SK-N-DZ (cell line): Measurements from ENCODE around the gene KLHL3.
A peak's percentile ranks its signal among the peaks of the same experiment; 100 is the strongest.

ENCODE experiments used
- DNase-seq: peaks from one replicate; pipeline ENCODE4 v3.0.0-alpha.2; 2015; ENCODE audit warnings: low spot score

KLHL3 gene

DNA sequence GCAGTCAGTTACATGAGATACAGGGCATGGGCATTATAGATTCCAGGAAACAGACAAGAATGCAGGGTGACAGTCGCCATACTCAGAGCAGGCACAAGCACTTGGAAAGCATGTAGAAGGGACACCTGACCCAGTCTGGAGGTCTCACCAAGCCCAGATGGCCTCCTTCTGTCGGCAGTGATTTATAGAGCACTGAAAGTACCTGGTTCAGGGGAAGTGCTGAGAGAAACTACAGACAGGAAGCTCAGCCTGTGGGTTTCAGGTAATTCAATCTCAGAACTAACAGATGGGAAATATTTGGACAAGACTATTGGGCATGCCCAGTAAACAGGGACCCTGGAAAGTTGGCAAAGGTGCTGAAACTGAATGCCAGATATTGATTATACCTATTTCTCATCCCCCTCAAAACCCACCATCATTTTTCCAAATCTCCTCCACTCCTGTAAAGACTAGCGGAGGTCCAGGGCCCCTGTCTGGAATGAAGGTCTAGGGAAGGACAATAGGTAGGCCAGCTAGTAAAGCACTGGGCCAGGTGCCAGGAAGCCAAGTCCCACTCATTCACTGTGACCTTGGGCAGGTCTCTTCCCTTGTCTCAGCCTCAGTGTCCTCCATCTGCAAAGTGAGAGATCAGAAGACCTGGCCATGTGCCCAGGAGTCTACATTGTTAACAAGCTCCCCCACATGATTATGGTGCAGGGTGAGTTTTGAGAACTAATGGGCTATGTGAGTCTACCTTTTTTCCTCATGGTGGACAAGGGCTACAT is 26.9 kb downstream of the KLHL3 start:
- no peak for DNase-seq

GRCh38 chr5:137708062-137708461 is 27.8 kb downstream of the KLHL3 start:
- no peak for DNase-seq

DNA sequence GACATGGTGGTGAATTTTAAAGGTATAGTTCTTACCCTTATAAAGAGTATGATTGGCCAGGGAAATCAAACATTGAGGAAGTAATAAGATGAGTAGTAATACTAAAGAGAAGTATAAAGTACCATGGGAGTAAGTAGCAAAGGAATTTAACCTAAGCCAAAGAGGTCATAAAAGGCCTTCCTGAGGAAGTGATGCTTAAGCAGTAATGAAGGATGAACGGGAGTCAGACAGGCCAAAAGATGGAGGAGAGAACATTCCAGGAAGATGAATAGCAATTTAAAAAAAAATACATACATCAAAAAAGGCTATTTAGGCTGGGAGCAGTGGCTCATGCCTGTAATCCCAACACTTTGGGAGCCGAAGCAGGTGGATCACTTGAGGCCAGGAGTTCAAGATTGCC is 29.0 kb downstream of the KLHL3 start:
- DNase-seq: no peak

- no peak for DNase-seq
These were observed 30.8 kb downstream of the KLHL3 start for GRCh38 chr5:137705106-137705505.

- no peak for DNase-seq
These were observed 32.3 kb downstream of the KLHL3 start for GRCh38 chr5:137703565-137703964.

DNA sequence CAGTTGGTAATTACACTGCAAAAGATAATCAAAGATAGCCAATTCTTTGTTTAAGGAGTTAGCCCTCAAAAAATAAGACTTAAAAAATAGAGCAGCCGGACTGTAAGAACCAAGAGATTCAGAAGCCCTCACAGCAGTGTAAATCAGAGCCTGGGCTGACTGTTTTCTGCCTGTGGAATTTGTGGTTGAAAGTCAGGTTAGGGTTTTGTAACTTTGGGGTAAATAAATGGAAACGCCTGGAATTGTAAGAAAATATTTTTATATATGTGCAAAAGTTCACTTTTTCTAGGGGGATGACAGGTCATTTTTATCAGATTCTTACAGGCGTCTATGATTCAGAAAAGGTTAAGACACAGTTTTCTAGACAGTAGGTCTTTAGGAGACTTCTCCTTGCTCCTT is 35.6 kb downstream of the KLHL3 start:
- no peak for DNase-seq

GRCh38 chr5:137699336-137700281 is 36.3 kb downstream of the KLHL3 start:
- DNase-seq: no peak

DNA sequence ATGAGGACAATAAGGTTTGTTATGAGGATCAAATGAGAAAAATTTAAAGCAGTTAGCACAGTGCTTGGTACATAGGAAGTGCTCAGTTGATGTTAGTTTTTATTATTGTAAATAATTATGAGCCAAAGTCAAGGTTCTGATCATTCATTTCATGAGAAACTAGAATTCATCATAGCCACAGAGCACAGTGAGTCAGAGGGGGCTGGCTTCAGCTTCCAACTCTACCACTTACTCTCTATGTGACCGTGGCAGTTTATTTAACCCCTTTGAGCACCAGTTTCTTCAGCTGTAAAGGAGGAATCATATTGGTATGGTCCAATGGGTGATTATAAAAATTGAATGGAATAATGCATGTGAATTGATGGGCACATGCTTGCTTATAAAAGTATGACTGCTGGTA is 39.4 kb downstream of the KLHL3 start:
- no peak for DNase-seq

DNA sequence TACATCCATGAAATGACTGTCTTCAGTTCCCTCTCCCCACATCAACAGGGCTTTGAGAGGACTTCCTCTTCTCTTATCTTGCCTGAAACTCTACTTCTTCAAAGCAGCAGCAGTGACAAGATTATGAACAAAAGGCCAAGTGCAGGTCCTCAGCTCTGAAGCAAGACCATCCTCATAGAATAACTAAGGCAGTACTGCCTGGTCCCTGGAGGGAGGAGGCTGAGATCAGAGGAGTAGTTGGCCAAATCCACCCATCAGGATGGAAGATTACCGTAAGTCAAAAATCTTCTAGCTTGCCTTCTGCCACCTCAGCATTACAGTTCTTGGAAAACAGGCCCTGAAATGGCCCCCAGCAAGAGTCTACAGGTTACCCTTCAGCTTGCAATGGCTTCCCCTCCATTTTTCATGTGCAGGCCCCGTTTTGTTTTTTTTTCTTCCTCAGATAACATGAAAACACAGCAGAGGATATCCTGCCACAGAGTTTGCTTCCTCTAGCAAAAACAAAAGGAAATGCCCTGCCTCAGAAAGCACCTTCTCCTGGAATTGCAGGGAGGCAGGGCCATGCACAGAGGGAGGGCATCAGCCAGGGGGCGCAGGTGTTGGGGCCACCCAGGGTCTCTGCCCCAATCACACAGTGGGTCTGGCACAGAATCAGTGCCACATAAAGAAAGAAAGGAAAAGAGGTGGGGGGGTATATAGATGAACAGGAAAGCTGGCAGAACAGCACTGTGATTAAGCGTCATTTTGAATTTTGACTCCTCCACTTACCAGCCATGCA is 40.0 kb downstream of the KLHL3 start:
- DNase-seq: no peak

GRCh38 chr5:137693951-137694721 is 41.8 kb downstream of the KLHL3 start:
- peak; percentile 72 for DNase-seq

DNA sequence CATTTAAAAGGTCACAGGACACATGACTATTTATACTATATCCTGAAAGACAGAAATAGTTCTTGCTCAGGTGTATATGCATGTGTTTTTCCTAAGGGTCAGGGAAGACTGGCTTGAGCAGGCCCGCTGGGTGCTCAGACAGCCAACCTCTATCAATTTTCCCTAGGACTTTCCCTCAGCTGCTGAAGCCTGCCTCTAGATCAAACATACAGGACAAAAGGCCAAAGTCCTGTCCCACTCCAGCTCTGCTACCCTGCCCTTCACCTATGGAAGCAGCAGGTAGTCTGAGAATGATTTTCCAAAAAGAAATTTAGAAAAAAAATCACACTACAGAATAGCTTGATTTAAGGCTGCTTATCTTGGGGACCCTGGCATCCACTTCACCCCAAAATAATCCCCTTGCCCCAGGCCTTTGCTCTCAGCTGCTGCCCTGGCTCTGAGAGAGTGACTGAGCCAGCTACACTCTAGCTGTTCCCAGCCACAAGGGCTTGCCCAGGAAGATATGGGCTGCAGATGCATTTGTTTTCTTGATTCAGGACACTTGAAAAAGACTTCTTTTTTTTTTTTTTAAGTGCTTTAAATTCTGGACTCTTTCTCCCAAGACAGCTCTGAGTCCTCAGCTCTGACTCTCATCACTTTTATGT is 42.5 kb downstream of the KLHL3 start:
- DNase-seq: no peak

GRCh38 chr5:137689306-137689705 is 46.6 kb downstream of the KLHL3 start:
- no peak for DNase-seq

GRCh38 chr5:137688210-137688840 is 47.6 kb downstream of the KLHL3 start:
- no peak for DNase-seq

DNA sequence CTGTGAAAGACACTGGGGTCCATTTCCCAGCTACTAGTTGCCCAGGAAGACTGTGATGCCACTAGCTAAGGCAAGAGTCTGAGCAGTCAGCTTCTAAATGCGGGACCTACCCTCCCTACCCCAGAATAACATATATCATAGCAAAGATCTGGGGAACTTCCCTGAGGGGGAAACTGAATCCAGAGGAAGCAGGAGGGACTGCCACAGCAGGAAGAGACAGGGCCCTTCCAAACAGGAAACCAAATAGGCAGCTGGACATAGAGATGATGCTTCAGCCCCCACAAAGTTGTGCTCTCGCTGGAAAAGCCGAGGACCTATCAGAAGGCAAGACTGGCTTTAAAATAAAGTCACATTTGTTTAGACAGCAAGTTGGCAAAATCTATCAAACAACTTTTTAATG is 51.1 kb downstream of the KLHL3 start:
- no peak for DNase-seq

- DNase-seq: no peak
These were observed 54.7 kb downstream of the KLHL3 start for GRCh38 chr5:137681191-137681590.

DNA sequence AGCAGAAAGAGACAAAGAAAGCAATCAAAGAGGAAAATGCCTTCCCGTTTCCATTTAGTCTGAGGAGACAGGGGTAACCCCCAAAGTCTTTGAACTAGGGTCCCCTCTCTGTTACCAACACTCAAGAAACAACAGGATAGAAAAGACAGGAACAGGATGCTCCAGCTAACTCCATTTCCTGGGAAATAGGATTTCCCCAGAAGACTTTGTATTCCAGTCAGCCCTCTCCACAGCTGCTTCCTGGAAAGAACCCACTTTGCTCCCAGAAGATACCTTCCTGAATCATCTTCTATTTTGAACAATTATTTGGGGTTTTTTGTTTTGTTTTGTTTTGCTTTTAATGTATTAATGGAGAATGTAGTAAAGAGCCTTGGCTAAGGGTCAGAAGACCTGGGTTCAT is 56.0 kb downstream of the KLHL3 start:
- no peak for DNase-seq

DNA sequence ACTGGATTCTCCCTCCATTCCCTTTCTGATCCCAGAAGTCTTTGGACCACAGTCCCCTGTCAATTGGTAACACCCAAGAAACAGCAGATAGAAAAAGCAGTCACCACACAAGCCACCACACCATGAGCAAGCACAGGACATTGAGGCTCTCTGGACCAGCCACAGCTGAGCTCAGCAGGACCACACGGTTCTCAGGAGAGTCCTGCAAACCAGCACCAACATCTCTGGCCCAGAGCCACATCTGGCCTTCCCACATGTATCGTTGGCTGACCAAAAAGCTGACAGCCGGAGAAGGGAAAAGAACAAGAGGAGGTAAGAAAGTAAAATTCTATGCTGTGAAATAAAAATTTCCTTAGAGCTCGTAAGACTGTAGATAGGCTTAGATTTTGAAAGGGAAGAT is 56.7 kb downstream of the KLHL3 start:
- DNase-seq: no peak

GRCh38 chr5:137672881-137673280 is 63.0 kb downstream of the KLHL3 start:
- DNase-seq: no peak

DNA sequence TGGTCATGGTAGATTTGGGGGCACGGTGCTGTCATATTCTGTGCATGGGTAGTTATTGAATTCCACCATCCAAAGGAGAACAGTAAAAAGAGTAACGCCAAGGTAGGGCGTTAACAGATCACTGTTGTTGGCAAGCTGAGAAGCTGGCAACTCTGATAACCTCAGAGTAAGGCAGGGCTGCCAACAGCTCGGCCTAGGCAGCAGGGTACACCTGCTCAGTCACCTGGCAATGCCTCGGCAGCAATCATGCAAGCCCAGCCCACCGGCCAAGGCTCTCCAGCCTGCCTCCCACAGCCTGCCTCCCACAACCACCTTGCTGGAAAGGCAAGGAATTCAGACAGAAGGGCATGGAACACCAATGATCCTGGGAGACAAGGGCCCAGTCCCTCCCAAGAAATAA is 63.9 kb downstream of the KLHL3 start:
- DNase-seq: no peak

DNA sequence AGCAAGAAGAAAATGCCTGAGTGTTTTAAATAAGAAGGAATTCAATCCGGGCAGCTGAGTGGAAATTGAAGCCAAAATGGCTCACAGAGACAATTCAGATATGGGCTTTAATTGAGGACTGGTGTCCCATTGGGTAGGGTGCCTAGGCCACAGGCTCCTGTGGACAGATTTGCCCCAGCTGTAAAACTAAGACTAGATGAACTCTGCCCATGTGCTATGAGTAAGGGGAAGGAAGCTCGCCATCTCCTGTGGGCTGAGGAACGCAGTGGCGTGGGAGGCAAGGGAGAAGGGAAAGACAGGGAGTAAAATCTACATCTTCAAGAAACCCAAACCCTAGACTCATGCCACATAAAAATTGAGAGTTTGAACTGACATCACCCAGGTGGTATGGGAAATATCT is 66.1 kb downstream of the KLHL3 start:
- DNase-seq: no peak
